ENCODE results near the gene SPACA6. TPM values are rescaled to one million over a fixed set of nuclear protein-coding genes. Genes with fewer than 3 reads are reported as not detected.
"Not testable (repeated sequence)": the region's sequence is repeated elsewhere in the genome, so short reads cannot be mapped to it uniquely, and the experiment has no call there.

SPACA6 gene
- total and polyA plus RNA-seq, 2 of the 8 experiments (the other 6 are each of a cell fraction or from before 2014, with no cell fraction given), result 7.1 to 7.5 TPM

- H3K27me3 ChIP-seq (replicated peaks in 1 of 4; ENCODE audit: control insufficient read depth in 3 of 4, extremely low read depth in 1 of 4, insufficient read depth in 3 of 4, low read length in 3 of 4); H3K4me1 ChIP-seq (replicated peaks in 1 of 4; ENCODE audit: control insufficient read depth in 3 of 4, insufficient read depth in 4 of 4, low read length in 3 of 4); H3K9me3 ChIP-seq (ENCODE audit: insufficient read depth in 2 of 2, low read depth in 1 of 2, low read length in 1 of 2); H3K23me2 ChIP-seq (ENCODE audit: low read depth, low read length); H3K27ac ChIP-seq (ENCODE audit: low read depth, low read length); H2BK20ac ChIP-seq (ENCODE audit: low read length); H3K56ac ChIP-seq (replicated peaks; ENCODE audit: insufficient read length, low read depth, low read length); H3K4ac ChIP-seq (replicated peaks; ENCODE audit: insufficient read length, low read depth, low read length); H2BK120ac ChIP-seq (replicated peaks; ENCODE audit: low read depth, low read length); H3K9ac ChIP-seq (replicated peaks in 1 of 4; ENCODE audit: extremely low read depth in 1 of 4, low read depth in 3 of 4, low read length in 3 of 4); H2BK12ac ChIP-seq (ENCODE audit: low read depth, low read length); POLR2A ChIA-PET (ENCODE audit: partially characterized antibody); H3K79me1 ChIP-seq (ENCODE audit: low read depth, low read length); H4K91ac ChIP-seq (replicated peaks; ENCODE audit: insufficient read length, low read length); H3K14ac ChIP-seq (ENCODE audit: insufficient read length); H3K36me3 ChIP-seq (ENCODE audit: control insufficient read depth in 2 of 4, insufficient read depth in 4 of 4, low read length in 3 of 4); H4K20me1 ChIP-seq (replicated peaks in 1 of 2; ENCODE audit: control insufficient read depth in 1 of 2, insufficient read depth in 2 of 2, low read length in 2 of 2); H2BK15ac ChIP-seq (ENCODE audit: low read length); H4K8ac ChIP-seq (ENCODE audit: extremely low read depth, insufficient read depth, low read length); H3K4me2 ChIP-seq (ENCODE audit: insufficient read depth in 1 of 2, low read depth in 2 of 2, low read length in 2 of 2); H3K79me2 ChIP-seq (ENCODE audit: control insufficient read depth in 1 of 2, insufficient read depth in 2 of 2, low read length in 2 of 2); H3K23ac ChIP-seq (ENCODE audit: insufficient read length); H2AFZ ChIP-seq (ENCODE audit: low read length); H3K18ac ChIP-seq (ENCODE audit: extremely low read depth, low read length); H2BK5ac ChIP-seq (ENCODE audit: low read depth, low read length); DNase-seq (ENCODE audit: low read depth in 1 of 2, low spot score in 2 of 2); H4K5ac ChIP-seq (ENCODE audit: insufficient read length, low read depth, low read length); H2AK5ac ChIP-seq (ENCODE audit: low read depth, low read length); H3K4me3 ChIP-seq (ENCODE audit: extremely low read depth in 1 of 4, insufficient read depth in 2 of 4, low read depth in 3 of 4, low read length in 4 of 4): not testable (repeated sequence)
- WGBS, 2 experiments (ENCODE audit: extremely low coverage in 1 of 2, insufficient coverage in 1 of 2, insufficient read length in 1 of 2, insufficient replicate concordance in 2 of 2, low coverage in 1 of 2, low lambda C conversion rate in 2 of 2, missing lambda C conversion rate in 1 of 2), result 55% methylated on average over 7 of the region's 7 CpGs; no CpG with 5 or more reads in 1 of the 2 experiments
- FAIRE-seq, result peak; percentile 95
- TF ChIP-seq, protein P1, sequence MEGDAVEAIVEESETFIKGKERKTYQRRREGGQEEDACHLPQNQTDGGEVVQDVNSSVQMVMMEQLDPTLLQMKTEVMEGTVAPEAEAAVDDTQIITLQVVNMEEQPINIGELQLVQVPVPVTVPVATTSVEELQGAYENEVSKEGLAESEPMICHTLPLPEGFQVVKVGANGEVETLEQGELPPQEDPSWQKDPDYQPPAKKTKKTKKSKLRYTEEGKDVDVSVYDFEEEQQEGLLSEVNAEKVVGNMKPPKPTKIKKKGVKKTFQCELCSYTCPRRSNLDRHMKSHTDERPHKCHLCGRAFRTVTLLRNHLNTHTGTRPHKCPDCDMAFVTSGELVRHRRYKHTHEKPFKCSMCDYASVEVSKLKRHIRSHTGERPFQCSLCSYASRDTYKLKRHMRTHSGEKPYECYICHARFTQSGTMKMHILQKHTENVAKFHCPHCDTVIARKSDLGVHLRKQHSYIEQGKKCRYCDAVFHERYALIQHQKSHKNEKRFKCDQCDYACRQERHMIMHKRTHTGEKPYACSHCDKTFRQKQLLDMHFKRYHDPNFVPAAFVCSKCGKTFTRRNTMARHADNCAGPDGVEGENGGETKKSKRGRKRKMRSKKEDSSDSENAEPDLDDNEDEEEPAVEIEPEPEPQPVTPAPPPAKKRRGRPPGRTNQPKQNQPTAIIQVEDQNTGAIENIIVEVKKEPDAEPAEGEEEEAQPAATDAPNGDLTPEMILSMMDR (IDR thresholded peaks at IDR 0.05; ENCODE audit: control extremely low read depth in 1 of 3, insufficient read depth in 1 of 3, low read depth in 1 of 3, low read length in 3 of 3), result peak in 2 of 3 experiments; percentile 47 to 66; a peak in 3 of 4 replicates
- peak; percentile 27 to 33; a peak in 3 of 4 replicates for TF ChIP-seq RAD21 (IDR thresholded peaks at IDR 0.05 in 1 of 2, conservative IDR thresholded peaks at IDR 0.05 in 1 of 2; ENCODE audit: low read depth in 2 of 2, low read length in 2 of 2)
- CTCF ChIA-PET (ENCODE audit: partially characterized antibody), result interaction anchor here (0.6 to 4.4 kb wide), 16 partner anchors 8 to 255 kb away, joined by 3 to 29 read pairs (median 5); no protein-coding TSS in a partner anchor
These were observed 17.1 kb upstream of the SPACA6 start for GRCh38 chr19:51675911-51676565.
